HepG2 (cell line): ENCODE results near the gene XRCC2. TPM values are rescaled to one million over a fixed set of nuclear protein-coding genes. Genes with fewer than 3 reads are reported as not detected.

ENCODE experiments used
- EEA1 ChIP-seq: sonication (generic); formaldehyde crosslinking; IDR thresholded peaks from 2 replicates; pipeline ENCODE4 v1.5.1; 2020; ENCODE audit warnings: mild to moderate bottlenecking, missing genetic modification reagents, borderline replicate concordance
- EP300 ChIP-seq, 3 experiments: sonication (generic) in 1 of 3; formaldehyde crosslinking in 1 of 3; IDR thresholded peaks; 2 replicates each; pipeline versions ENCODE4 v1.5.1 to v1.6.1; 2011 to 2020; ENCODE audit warnings: low read depth in 2 of 3, low read length in 2 of 3, borderline replicate concordance in 1 of 3, improper control_type of control experiment in 1 of 3, mild to moderate bottlenecking in 1 of 3, missing genetic modification reagents in 1 of 3, moderate library complexity in 1 of 3
- FOSL2 ChIP-seq: sonication (generic); formaldehyde crosslinking; IDR thresholded peaks from 2 replicates; pipeline ENCODE4 v1.4.0; 2020; ENCODE audit warnings: missing genetic modification reagents
- KAT2B ChIP-seq: fragments of 150-350 bp; IDR thresholded peaks from 2 replicates; pipeline ENCODE4 v1.6.1; 2014; ENCODE audit warnings: low read depth, low read length, borderline replicate concordance
- KLF6 ChIP-seq: IDR thresholded peaks from 2 replicates; pipeline ENCODE4 v1.8.0; 2016; ENCODE audit warnings: missing biosample characterization, missing genetic modification reagents
- NAIF1 ChIP-seq: sonication (generic); formaldehyde crosslinking; IDR thresholded peaks from 2 replicates; pipeline ENCODE4 v1.5.0; 2020; ENCODE audit warnings: mild to moderate bottlenecking, missing genetic modification reagents, borderline replicate concordance
- NCOA1 ChIP-seq: sonication (generic); formaldehyde crosslinking; IDR thresholded peaks from 2 replicates; pipeline ENCODE4 v1.9.0; 2021; ENCODE audit warnings: missing genetic modification reagents
- PREB ChIP-seq: sonication (generic); formaldehyde crosslinking; IDR thresholded peaks from 2 replicates; pipeline ENCODE4 v1.4.0; 2020; ENCODE audit warnings: missing genetic modification reagents
- SIN3B ChIP-seq: fragments of 150-350 bp; IDR thresholded peaks from 2 replicates; pipeline ENCODE4 v1.6.1; 2014; ENCODE audit warnings: low read length
- SNRNP70 ChIP-seq: fragments of 200-400 bp; formaldehyde crosslinking; IDR thresholded peaks from 2 replicates; pipeline ENCODE4 v1.6.1; 2017; ENCODE audit warnings: mild to moderate bottlenecking, low read depth, low read length, moderate library complexity
- SOX5 ChIP-seq: IDR thresholded peaks from 2 replicates; pipeline ENCODE4 v1.6.1; 2016; ENCODE audit warnings: borderline replicate concordance
- SOX6 ChIP-seq, 2 experiments: fragments of 450-650 bp in 1 of 2; sonication (generic) in 1 of 2; formaldehyde crosslinking in 1 of 2; IDR thresholded peaks; 2 replicates each; pipeline versions ENCODE4 v1.4.0 to v1.6.1; 2017 to 2020; ENCODE audit warnings: antibody characterized with exemption in 1 of 2, mild to moderate bottlenecking in 1 of 2, missing genetic modification reagents in 1 of 2
- TERF1 ChIP-seq: sonication (generic); formaldehyde crosslinking; IDR thresholded peaks from 2 replicates; pipeline ENCODE4 v1.8.0; 2022; ENCODE audit warnings: mild to moderate bottlenecking, missing genetic modification reagents, moderate library complexity
- TMF1 ChIP-seq: sonication (generic); formaldehyde crosslinking; IDR thresholded peaks from 2 replicates; pipeline ENCODE4 v1.8.1; 2022; ENCODE audit warnings: low read depth, missing genetic modification reagents
- ZNF24 ChIP-seq: fragments of 450-650 bp; IDR thresholded peaks from 2 replicates; pipeline ENCODE4 v1.6.1; 2017; ENCODE audit warnings: antibody characterized with exemption, mild to moderate bottlenecking
- ZNF652 ChIP-seq: IDR thresholded peaks from 2 replicates; pipeline ENCODE4 v1.6.1; 2016; ENCODE audit warnings: low read depth, borderline replicate concordance
- ZSCAN5A ChIP-seq: sonication (generic); formaldehyde crosslinking; IDR thresholded peaks from 2 replicates; pipeline ENCODE4 v1.8.0; 2022; ENCODE audit warnings: mild to moderate bottlenecking, missing genetic modification reagents, borderline replicate concordance
- polyA plus RNA-seq, 8 experiments: library from polyadenylated mRNA; depleted of rRNA in 3 of 8; stranded (reverse) in 7 of 8; unstranded in 1 of 8; fragments of >200 nt; fragmentation: Illumina TruSeq in 4 of 8; extraction: Trizol in 4 of 8; gene quantifications; 2 replicates each; pipeline versions ENCODE4 v1.2.1 to v1.2.3, GENCODE V29; 2011 to 2016; ENCODE audit warnings: low read depth in 4 of 8, missing spikeins in 1 of 8, mixed read lengths in 1 of 8; ENCODE audit not compliant: insufficient read depth in 1 of 8
- total RNA-seq, 5 experiments: library from RNA; depleted of rRNA; stranded (reverse); fragments of >200 nt; fragmentation: Illumina TruSeq; extraction: Trizol; gene quantifications; 2 replicates each; pipeline ENCODE4 v1.2.3, GENCODE V29; 2016; ENCODE audit warnings: low read depth in 1 of 5
- TF ChIP-seq, protein P1 (sequence below): sonication (generic); formaldehyde crosslinking; IDR thresholded peaks from 2 replicates; pipeline ENCODE4 v1.4.0; 2020; ENCODE audit warnings: missing genetic modification reagents

Gene XRCC2
- total and polyA plus RNA-seq, 2 of the 13 experiments (the other 11 are each of a cell fraction or from before 2014, with no cell fraction given), result 3.8 to 14.5 TPM

DNA sequence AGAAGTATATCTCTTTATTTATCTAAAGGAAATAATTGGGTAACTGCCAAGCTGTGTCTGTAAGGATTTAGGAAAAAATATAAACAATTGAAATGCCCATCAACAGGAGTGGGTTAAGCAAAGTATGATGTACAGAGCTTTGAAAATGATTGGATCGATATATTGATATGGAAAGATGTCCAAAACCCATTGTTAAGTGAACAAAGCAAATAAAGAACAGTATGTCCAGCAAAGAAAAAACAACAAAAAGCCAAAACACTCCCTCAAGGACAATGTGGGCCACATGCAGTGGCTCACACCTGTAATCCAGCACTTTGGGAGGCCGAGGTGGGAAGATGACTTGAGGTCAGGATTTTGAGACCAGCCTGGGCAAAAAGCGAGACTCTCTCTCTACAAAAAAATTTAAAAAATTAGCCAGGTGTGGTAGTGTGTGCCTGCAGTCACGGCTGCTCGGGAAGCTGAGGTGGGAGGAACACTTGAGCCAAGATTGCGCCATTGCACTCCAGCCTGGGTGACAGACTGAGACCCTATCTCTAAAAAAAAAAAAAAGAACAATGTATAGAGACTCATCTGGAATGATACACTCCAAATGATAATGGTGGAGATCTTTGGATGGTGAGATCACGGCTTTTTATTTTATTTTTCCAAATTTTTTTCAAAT, 37.9 kb downstream of the XRCC2 start (continued):
- TF ChIP-seq NAIF1 (CRISPR knock-in tag), result no peak
- no peak for TF ChIP-seq ZNF24
- peak; percentile 63; the same call in 1 of the 2 replicates for TF ChIP-seq KAT2B
- no peak for TF ChIP-seq TERF1
- no peak for TF ChIP-seq EP300 (IDR thresholded peaks at IDR 0.05; ENCODE audit: low read depth in 2 of 2, low read length in 2 of 2)
- no peak for TF ChIP-seq EP300 (CRISPR knock-in tag; IDR thresholded peaks at IDR 0.05; ENCODE audit: borderline replicate concordance)
- TF ChIP-seq NCOA1, result no peak
- TF ChIP-seq ZNF652 (CRISPR knock-in tag), result no peak
- no peak for TF ChIP-seq ZSCAN5A
- no peak for TF ChIP-seq FOSL2 (CRISPR knock-in tag)
- TF ChIP-seq, protein P1, sequence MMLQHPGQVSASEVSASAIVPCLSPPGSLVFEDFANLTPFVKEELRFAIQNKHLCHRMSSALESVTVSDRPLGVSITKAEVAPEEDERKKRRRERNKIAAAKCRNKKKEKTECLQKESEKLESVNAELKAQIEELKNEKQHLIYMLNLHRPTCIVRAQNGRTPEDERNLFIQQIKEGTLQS, result no peak
- TF ChIP-seq TMF1 (CRISPR knock-in tag), result no peak
- TF ChIP-seq SIN3B, result no peak
- peak; percentile 7; the same call in 1 of the 2 replicates for TF ChIP-seq SOX5 (CRISPR knock-in tag)
- TF ChIP-seq PREB (CRISPR knock-in tag), result no peak
- no peak for TF ChIP-seq EEA1 (CRISPR knock-in tag)
- TF ChIP-seq SNRNP70, result no peak
- TF ChIP-seq SOX6 (IDR thresholded peaks at IDR 0.05), result no peak
- TF ChIP-seq SOX6 (CRISPR knock-in tag; IDR thresholded peaks at IDR 0.05), result peak; percentile 36; the same call in 1 of the 2 replicates
- no peak for TF ChIP-seq KLF6 (CRISPR knock-in tag)
